Astrocyte (in vitro differentiated cells and primary cell): ENCODE measurements around the gene UBXN1. TPM values are rescaled to one million over a fixed set of nuclear protein-coding genes. Genes with fewer than 3 reads are reported as not detected.

Experiments
- DNase-seq: peaks from one replicate; pipeline ENCODE4 v3.0.0-alpha.2; 2010; ENCODE audit warnings: low read depth
- FAIRE-seq: peaks from 2 replicates; lab custom pipeline; 2011; peaks lifted over from hg19 to GRCh38; lab: Jason Lieb, UNC
- H2AFZ ChIP-seq: 2 replicates; pipeline ENCODE4 v1.6.0; 2012; ENCODE audit warnings: low read depth, low read length, inconsistent platforms
- H3K27ac ChIP-seq: 2 replicates; pipeline ENCODE4 v1.5.1; 2011; ENCODE audit warnings: low read depth, low read length, inconsistent platforms
- H3K27me3 ChIP-seq: 2 replicates; pipeline ENCODE4 v1.6.0; 2011; ENCODE audit warnings: low read length, inconsistent platforms; ENCODE audit not compliant: insufficient read depth
- H3K36me3 ChIP-seq: 2 replicates; pipeline ENCODE4 v1.5.1; 2011; ENCODE audit warnings: low read length, inconsistent platforms; ENCODE audit not compliant: insufficient read depth
- H3K4me1 ChIP-seq: 2 replicates; pipeline ENCODE4 v1.5.1; 2011; ENCODE audit warnings: low read length, inconsistent platforms; ENCODE audit not compliant: insufficient read depth
- H3K4me2 ChIP-seq: 2 replicates; pipeline ENCODE4 v1.6.0; 2012; ENCODE audit warnings: low read length, inconsistent platforms
- H3K4me3 ChIP-seq: 2 replicates; pipeline ENCODE4 v1.5.1; 2011; ENCODE audit warnings: low read depth, mild to moderate bottlenecking, low read length, inconsistent platforms; ENCODE audit not compliant: insufficient read depth
- H3K79me2 ChIP-seq: 2 replicates; pipeline ENCODE4 v1.6.0; 2012; ENCODE audit warnings: mild to moderate bottlenecking, low read length, inconsistent platforms; ENCODE audit not compliant: insufficient read depth
- H3K9ac ChIP-seq: 2 replicates; pipeline ENCODE4 v1.6.0; 2012; ENCODE audit warnings: mild to moderate bottlenecking, low read length, inconsistent platforms
- H3K9me3 ChIP-seq: 2 replicates; pipeline ENCODE4 v1.5.1; 2012; ENCODE audit warnings: low read depth, mild to moderate bottlenecking, low read length, inconsistent platforms; ENCODE audit not compliant: insufficient read depth
- H4K20me1 ChIP-seq: 2 replicates; pipeline ENCODE4 v1.6.0; 2012; ENCODE audit warnings: low read length, inconsistent platforms; ENCODE audit not compliant: insufficient read depth
- H3K27ac Mint-ChIP-seq: one replicate; pipeline ENCODE4 v1.8.0; 2021; ENCODE audit warnings: mild to moderate bottlenecking, mixed read lengths; ENCODE audit not compliant: unreplicated experiment
- H3K27me3 Mint-ChIP-seq: one replicate; pipeline ENCODE4 v1.8.0; 2021; ENCODE audit warnings: low read depth, mixed read lengths; ENCODE audit not compliant: unreplicated experiment
- H3K36me3 Mint-ChIP-seq: one replicate; pipeline ENCODE4 v1.8.0; 2021; ENCODE audit warnings: low read depth, mixed read lengths; ENCODE audit not compliant: unreplicated experiment
- H3K4me1 Mint-ChIP-seq: one replicate; pipeline ENCODE4 v1.8.0; 2021; ENCODE audit warnings: low read depth, mixed read lengths; ENCODE audit not compliant: unreplicated experiment
- H3K4me3 Mint-ChIP-seq: one replicate; pipeline ENCODE4 v1.8.0; 2021; ENCODE audit warnings: mild to moderate bottlenecking, moderate library complexity, mixed read lengths; ENCODE audit not compliant: unreplicated experiment
- H3K9me3 Mint-ChIP-seq: one replicate; pipeline ENCODE4 v1.8.0; 2021; ENCODE audit warnings: mild to moderate bottlenecking, mixed read lengths; ENCODE audit not compliant: unreplicated experiment
- CTCF ChIP-seq: IDR thresholded peaks from 2 replicates; pipeline ENCODE4 v1.5.1; 2011; ENCODE audit warnings: low read depth, mild to moderate bottlenecking, inconsistent platforms, low read length, moderate library complexity; ENCODE audit not compliant: insufficient read depth
- EZH2 ChIP-seq: IDR thresholded peaks from 2 replicates; pipeline ENCODE4 v1.6.1; 2012; ENCODE audit warnings: mild to moderate bottlenecking, low read length, inconsistent platforms; ENCODE audit not compliant: insufficient read depth
- total RNA-seq: library from RNA; stranded (reverse); gene quantifications from 2 replicates; pipeline ENCODE4 v1.2.1, GENCODE V29; 2021

The UBXN1 gene
- total RNA-seq, 1 donor from 2014 or later = 80.0 TPM

- Histone ChIP-seq H3K4me3 (no peak overlapping the region), H3K27me3 (no peaks in the 10 kb centered on the region), H3K79me2 (peaks cover 75% of the 10 kb centered on the region), H4K20me1 (peaks cover 37% of the 10 kb centered on the region), H3K4me1 (no peaks in the 10 kb centered on the region), H3K9me3 (no peaks in the 10 kb centered on the region), H2AFZ (no peak overlapping the region), H3K9ac (no peak overlapping the region), H3K4me2 (no peak overlapping the region), H3K36me3 (peaks cover 87% of the 10 kb centered on the region), H3K27ac (no peak overlapping the region)
- FAIRE-seq (no peak), DNase-seq (no peak)
- no peak for TF ChIP-seq EZH2
- no peak for TF ChIP-seq CTCF
- Mint-ChIP-seq H3K9me3 (no peaks in the 10 kb centered on the region), H3K27me3 (no peaks in the 10 kb centered on the region), H3K27ac (no peak overlapping the region), H3K36me3 (peaks cover 36% of the 10 kb centered on the region), H3K4me1 (peaks cover 20% of the 10 kb centered on the region), H3K4me3 (no peak overlapping the region)
These were observed 37.9 kb upstream of the UBXN1 start for GRCh38 chr11:62716816-62717215.

GRCh38 chr11:62716206-62716605 lies 37.3 kb upstream of the UBXN1 start:
- no peak for FAIRE-seq
- peaks cover 31% of the 10 kb centered on the region for H4K20me1 ChIP-seq

More at GRCh38 chr11:62716206-62716605, 37.3 kb upstream of the UBXN1 start:
- Mint-ChIP-seq H3K27me3 (no peaks in the 10 kb centered on the region), H3K4me1 (peaks cover 18% of the 10 kb centered on the region), H3K36me3 (peaks cover 33% of the 10 kb centered on the region), H3K27ac (no peak overlapping the region), H3K4me3 (no peak overlapping the region), H3K9me3 (no peaks in the 10 kb centered on the region)
- no peak overlapping the region for H3K4me2 ChIP-seq
- H3K9me3 ChIP-seq = no peaks in the 10 kb centered on the region
- H3K27ac ChIP-seq = no peak overlapping the region
- peaks cover 69% of the 10 kb centered on the region for H3K79me2 ChIP-seq
- TF ChIP-seq CTCF = no peak
- no peak for TF ChIP-seq EZH2
- H3K27me3 ChIP-seq = no peaks in the 10 kb centered on the region
- DNase-seq = no peak
- H3K36me3 ChIP-seq = peaks cover 86% of the 10 kb centered on the region
- no peak overlapping the region for H3K4me3 ChIP-seq
- no peak overlapping the region for H2AFZ ChIP-seq
- H3K9ac ChIP-seq = no peak overlapping the region
- H3K4me1 ChIP-seq = no peaks in the 10 kb centered on the region
